Panc1 (cell line): ENCODE data around the gene RPS2. TPM values are rescaled to one million over a fixed set of nuclear protein-coding genes. Genes with fewer than 3 reads are reported as not detected.

Source experiments
- ATAC-seq: fragments of 200-7000 bp; cut with Tn5 transposase; 2 replicates; pipeline ENCODE4 v1.9.1; 2020; ENCODE audit warnings: mild to moderate bottlenecking, moderate library complexity
- BruUV-seq: library from RNA; stranded (reverse); fragments of 400-500 nt; replicated peaks from 2 replicates; lab custom pipeline; 2021; lab: Mats Ljungman, UMichigan
- CTCF ChIA-PET: fragments of 300-600 bp; sonication (Branson Sonifier 250); formaldehyde crosslinking; loops from one replicate; lab custom pipeline; 2022; ENCODE audit warnings: antibody characterized with exemption; lab: Charles Lee
- POLR2A ChIA-PET: fragments of 300-600 bp; sonication (Branson Sonifier 250); formaldehyde crosslinking; loops from one replicate; lab custom pipeline; 2022; ENCODE audit warnings: antibody characterized with exemption; lab: Charles Lee
- DNase-seq: peaks from one replicate; pipeline ENCODE4 v3.0.0-alpha.2; 2010; ENCODE audit warnings: low read depth, low spot score
- H3K27ac ChIP-seq: 2 replicates; pipeline ENCODE4 v1.5.1; 2011; ENCODE audit warnings: mild to moderate bottlenecking, low read length, inconsistent platforms
- H3K27me3 ChIP-seq: fragments of 200-500 bp; sonication (Bioruptor generic); 2 replicates; pipeline ENCODE4 v1.6.0; 2014; ENCODE audit warnings: low read length, inconsistent platforms; ENCODE audit not compliant: control insufficient read depth, insufficient read depth
- H3K36me3 ChIP-seq: fragments of 200-500 bp; sonication (Bioruptor generic); 2 replicates; pipeline ENCODE4 v1.5.1; 2014; ENCODE audit warnings: inconsistent platforms, mild to moderate bottlenecking, low read length, moderate library complexity; ENCODE audit not compliant: control insufficient read depth, insufficient read depth
- H3K4me1 ChIP-seq: 2 replicates; pipeline ENCODE4 v1.5.1; 2011; ENCODE audit warnings: inconsistent platforms, mild to moderate bottlenecking, low read length, moderate library complexity; ENCODE audit not compliant: control insufficient read depth, insufficient read depth
- H3K4me3 ChIP-seq, 2 experiments: 2 replicates each; pipeline ENCODE4 v1.5.1; 2011 to 2012; ENCODE audit warnings: low read depth in 2 of 2, low read length in 2 of 2, mild to moderate bottlenecking in 2 of 2, inconsistent platforms in 1 of 2, moderate library complexity in 1 of 2
- H3K9me3 ChIP-seq: fragments of 200-500 bp; sonication (Bioruptor generic); 2 replicates; pipeline ENCODE4 v1.5.1; 2014; ENCODE audit warnings: low read depth, mild to moderate bottlenecking, inconsistent platforms, low read length, moderate library complexity; ENCODE audit not compliant: control insufficient read depth, insufficient read depth
- POLR2AphosphoS5 ChIP-seq: IDR thresholded peaks from 2 replicates; pipeline ENCODE4 v1.6.1; 2012; ENCODE audit warnings: mild to moderate bottlenecking, low read depth, low read length, moderate library complexity
- SIN3A ChIP-seq: IDR thresholded peaks from 2 replicates; pipeline ENCODE4 v1.6.1; 2012; ENCODE audit warnings: low read depth, mild to moderate bottlenecking, low read length, moderate library complexity, borderline replicate concordance; ENCODE audit not compliant: insufficient read depth
- TCF7L2 ChIP-seq: IDR thresholded peaks from 2 replicates; pipeline ENCODE4 v1.6.1; 2011; ENCODE audit warnings: mild to moderate bottlenecking, low read depth, low read length, inconsistent platforms
- in situ Hi-C: cut with HindIII; loops from 2 replicates; pipeline ENCODE4 v1.10.0; 2016; ENCODE audit warnings: low sequenced_read_pairs, low pct_unique_long_range_greater_than_20kb
- intact Hi-C: fragments of 100-400 bp; cut with micrococcal nuclease; formaldehyde crosslinking; loops from one replicate; pipeline ENCODE4 v1.10.0; 2022; ENCODE audit not compliant: unreplicated experiment
- total RNA-seq: library from RNA; stranded (reverse); gene quantifications from one replicate; pipeline ENCODE4 v1.2.1, GENCODE V29; 2021; ENCODE audit not compliant: unreplicated experiment
- TF ChIP-seq, protein P1 (sequence below), 2 experiments: IDR thresholded peaks; 2 replicates each; pipeline ENCODE4 v1.6.1; 2011 to 2012; ENCODE audit warnings: low read depth in 2 of 2, control low read depth in 1 of 2, low read length in 1 of 2, mild to moderate bottlenecking in 1 of 2, moderate library complexity in 1 of 2; ENCODE audit not compliant: insufficient read depth in 1 of 2
- TF ChIP-seq, protein P2 (sequence below): fragments of 450-650 bp; IDR thresholded peaks from 2 replicates; pipeline ENCODE4 v1.5.1; 2017; ENCODE audit warnings: mild to moderate bottlenecking

Gene RPS2
- total RNA-seq, 1 experiment from 2014 or later: 2,794 TPM

DNA sequence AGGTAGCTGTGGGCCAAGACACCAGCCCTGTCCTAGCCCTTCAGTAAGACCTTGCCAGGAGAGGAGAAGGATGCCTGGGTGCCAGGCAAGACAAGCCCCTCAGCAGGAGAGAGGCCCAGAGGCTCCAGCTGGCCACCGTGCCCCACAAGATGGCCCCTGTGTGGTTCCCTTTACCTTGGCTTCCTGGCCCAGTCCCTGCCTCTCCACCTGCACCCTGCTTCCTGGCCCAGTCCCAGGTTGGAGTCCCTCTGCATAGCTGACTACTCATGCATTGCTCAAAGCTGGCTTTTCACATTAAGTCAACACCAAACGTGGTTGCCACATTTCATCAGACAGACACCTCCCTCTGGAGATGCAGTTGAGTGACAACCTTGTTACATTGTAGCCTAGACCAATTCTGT, 29.1 kb upstream of the RPS2 start:
- H3K4me1 ChIP-seq: peaks cover 13% of the 10 kb centered on the region; the same call in 1 of the 2 replicates
- TF ChIP-seq SIN3A (no peak), POLR2AphosphoS5 (no peak)
- no peaks in the 10 kb centered on the region for H3K27me3 ChIP-seq
- in situ Hi-C loops: no loop called here
- intact Hi-C loops: no loop called here
- DNase-seq (no peak), ATAC-seq (peak; percentile 11)
- H3K9me3 ChIP-seq: no peaks in the 10 kb centered on the region
- no peaks in the 10 kb centered on the region for H3K36me3 ChIP-seq
- H3K27ac ChIP-seq: no peak overlapping the region
- no TSS peak for BruUV-seq
- H3K4me3 ChIP-seq: no peak overlapping the region
- ChIA-PET CTCF (no interaction called here), POLR2A (no interaction called here)

DNA sequence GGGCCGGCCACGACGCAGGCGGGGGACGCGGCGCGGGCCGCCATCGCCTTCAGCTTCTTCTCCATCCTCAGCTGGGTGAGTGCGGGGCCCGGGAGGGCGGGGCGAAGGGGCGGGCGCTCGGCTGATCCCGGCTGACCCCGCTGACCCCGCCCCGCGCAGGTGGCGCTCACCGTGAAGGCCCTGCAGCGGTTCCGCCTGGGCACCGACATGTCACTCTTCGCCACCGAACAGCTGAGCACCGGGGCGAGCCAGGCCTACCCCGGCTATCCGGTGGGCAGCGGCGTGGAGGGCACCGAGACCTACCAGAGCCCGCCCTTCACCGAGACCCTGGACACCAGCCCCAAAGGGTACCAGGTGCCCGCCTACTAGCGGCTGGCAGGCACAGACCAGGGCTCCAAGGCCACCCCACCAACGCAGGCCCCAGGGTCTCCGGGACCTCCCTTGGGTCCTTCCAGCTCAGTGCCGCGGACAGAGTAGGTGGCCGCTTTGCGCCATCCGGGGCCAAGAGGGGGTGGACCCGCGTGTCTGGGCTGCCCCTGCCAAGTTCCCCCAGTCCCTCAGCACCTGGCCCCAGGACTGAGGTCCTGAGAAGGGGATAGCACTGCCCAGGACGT, 28.2 kb upstream of the RPS2 start:
- no peaks in the 10 kb centered on the region for H3K9me3 ChIP-seq
- TF ChIP-seq, protein P1, sequence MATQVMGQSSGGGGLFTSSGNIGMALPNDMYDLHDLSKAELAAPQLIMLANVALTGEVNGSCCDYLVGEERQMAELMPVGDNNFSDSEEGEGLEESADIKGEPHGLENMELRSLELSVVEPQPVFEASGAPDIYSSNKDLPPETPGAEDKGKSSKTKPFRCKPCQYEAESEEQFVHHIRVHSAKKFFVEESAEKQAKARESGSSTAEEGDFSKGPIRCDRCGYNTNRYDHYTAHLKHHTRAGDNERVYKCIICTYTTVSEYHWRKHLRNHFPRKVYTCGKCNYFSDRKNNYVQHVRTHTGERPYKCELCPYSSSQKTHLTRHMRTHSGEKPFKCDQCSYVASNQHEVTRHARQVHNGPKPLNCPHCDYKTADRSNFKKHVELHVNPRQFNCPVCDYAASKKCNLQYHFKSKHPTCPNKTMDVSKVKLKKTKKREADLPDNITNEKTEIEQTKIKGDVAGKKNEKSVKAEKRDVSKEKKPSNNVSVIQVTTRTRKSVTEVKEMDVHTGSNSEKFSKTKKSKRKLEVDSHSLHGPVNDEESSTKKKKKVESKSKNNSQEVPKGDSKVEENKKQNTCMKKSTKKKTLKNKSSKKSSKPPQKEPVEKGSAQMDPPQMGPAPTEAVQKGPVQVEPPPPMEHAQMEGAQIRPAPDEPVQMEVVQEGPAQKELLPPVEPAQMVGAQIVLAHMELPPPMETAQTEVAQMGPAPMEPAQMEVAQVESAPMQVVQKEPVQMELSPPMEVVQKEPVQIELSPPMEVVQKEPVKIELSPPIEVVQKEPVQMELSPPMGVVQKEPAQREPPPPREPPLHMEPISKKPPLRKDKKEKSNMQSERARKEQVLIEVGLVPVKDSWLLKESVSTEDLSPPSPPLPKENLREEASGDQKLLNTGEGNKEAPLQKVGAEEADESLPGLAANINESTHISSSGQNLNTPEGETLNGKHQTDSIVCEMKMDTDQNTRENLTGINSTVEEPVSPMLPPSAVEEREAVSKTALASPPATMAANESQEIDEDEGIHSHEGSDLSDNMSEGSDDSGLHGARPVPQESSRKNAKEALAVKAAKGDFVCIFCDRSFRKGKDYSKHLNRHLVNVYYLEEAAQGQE (IDR thresholded peaks at IDR 0.05; ENCODE audit: insufficient read depth in 1 of 2, low read depth in 2 of 2, low read length in 1 of 2): no peak
- TF ChIP-seq, protein P2, sequence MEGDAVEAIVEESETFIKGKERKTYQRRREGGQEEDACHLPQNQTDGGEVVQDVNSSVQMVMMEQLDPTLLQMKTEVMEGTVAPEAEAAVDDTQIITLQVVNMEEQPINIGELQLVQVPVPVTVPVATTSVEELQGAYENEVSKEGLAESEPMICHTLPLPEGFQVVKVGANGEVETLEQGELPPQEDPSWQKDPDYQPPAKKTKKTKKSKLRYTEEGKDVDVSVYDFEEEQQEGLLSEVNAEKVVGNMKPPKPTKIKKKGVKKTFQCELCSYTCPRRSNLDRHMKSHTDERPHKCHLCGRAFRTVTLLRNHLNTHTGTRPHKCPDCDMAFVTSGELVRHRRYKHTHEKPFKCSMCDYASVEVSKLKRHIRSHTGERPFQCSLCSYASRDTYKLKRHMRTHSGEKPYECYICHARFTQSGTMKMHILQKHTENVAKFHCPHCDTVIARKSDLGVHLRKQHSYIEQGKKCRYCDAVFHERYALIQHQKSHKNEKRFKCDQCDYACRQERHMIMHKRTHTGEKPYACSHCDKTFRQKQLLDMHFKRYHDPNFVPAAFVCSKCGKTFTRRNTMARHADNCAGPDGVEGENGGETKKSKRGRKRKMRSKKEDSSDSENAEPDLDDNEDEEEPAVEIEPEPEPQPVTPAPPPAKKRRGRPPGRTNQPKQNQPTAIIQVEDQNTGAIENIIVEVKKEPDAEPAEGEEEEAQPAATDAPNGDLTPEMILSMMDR: no peak
- TF ChIP-seq TCF7L2 (no peak), POLR2AphosphoS5 (no peak), SIN3A (no peak)
- intact Hi-C loops (no loop called here), in situ Hi-C loops (no loop called here)
- no TSS peak for BruUV-seq
- peaks cover 15% of the 10 kb centered on the region; the same call in 1 of the 2 replicates for H3K4me1 ChIP-seq
- ChIA-PET POLR2A (no interaction called here), CTCF (no interaction called here)
- DNase-seq: no peak
- H3K36me3 ChIP-seq: no peaks in the 10 kb centered on the region
- no peaks in the 10 kb centered on the region for H3K27me3 ChIP-seq
- H3K4me3 ChIP-seq: no peak overlapping the region
- no peak for ATAC-seq
- H3K27ac ChIP-seq: no peak overlapping the region
